H1 (cell line): ENCODE results near the gene MIPOL1. TPM values are rescaled to one million over a fixed set of nuclear protein-coding genes. Genes with fewer than 3 reads are reported as not detected.

ENCODE experiments used
- ATF2 ChIP-seq: IDR thresholded peaks from 2 replicates; pipeline ENCODE4 v1.6.1; 2012; ENCODE audit warnings: low read length, inconsistent platforms
- BACH1 ChIP-seq: IDR thresholded peaks from 2 replicates; pipeline ENCODE4 v1.6.1; 2012; ENCODE audit warnings: low read length, improper control_type of control experiment
- CHD7 ChIP-seq: fragments of 300-600 bp; sonication (generic); IDR thresholded peaks from 2 replicates; pipeline ENCODE4 v1.7.1; 2012; ENCODE audit warnings: low read length, moderate library complexity, mild to moderate bottlenecking, inconsistent platforms; ENCODE audit not compliant: insufficient replicate concordance
- CTCF ChIP-seq, 3 experiments: IDR thresholded peaks; 1 replicate in 2 of 3; 2 replicates in 1 of 3; pipeline versions ENCODE4 v1.5.1 to v1.6.1; 2011; ENCODE audit warnings: low read length in 3 of 3, mild to moderate bottlenecking in 3 of 3, inconsistent platforms in 2 of 3, low read depth in 1 of 3, moderate library complexity in 1 of 3; ENCODE audit not compliant: insufficient read depth in 1 of 3; ENCODE audit errors: control extremely low read depth in 1 of 3
- SUZ12 ChIP-seq: fragments of 200-600 bp; sonication (generic); IDR thresholded peaks from 2 replicates; pipeline ENCODE4 v1.6.1; 2012; ENCODE audit warnings: mild to moderate bottlenecking, inconsistent platforms, low read length, moderate library complexity, mixed read lengths
- TAF1 ChIP-seq: IDR thresholded peaks from 2 replicates; pipeline ENCODE4 v1.6.1; 2011; ENCODE audit warnings: mild to moderate bottlenecking, low read depth, low read length
- polyA plus RNA-seq, 7 experiments: library from polyadenylated mRNA; depleted of rRNA in 3 of 7; stranded (reverse) in 5 of 7; unstranded in 2 of 7; fragments of >200 nt in 5 of 7; fragments of 200-250 nt in 2 of 7; gene quantifications; 1 replicate in 5 of 7; 2 replicates in 1 of 7; 4 replicates in 1 of 7; pipeline versions ENCODE4 v1.2.1 to v1.2.3, GENCODE V29; 2011 to 2013; ENCODE audit warnings: missing spikeins in 2 of 7, mixed read lengths in 2 of 7
- total RNA-seq: library from RNA; stranded (reverse); fragmentation: NEBNext Ultra II Directional; extraction: Animal tissue kit (Norgen Biotek cat#: 25700); gene quantifications from 2 replicates; pipeline ENCODE4 v1.2.1, GENCODE V29; 2021

MIPOL1 gene
- total and polyA plus RNA-seq, 2 of the 8 experiments (the other 6 are each of a cell fraction or from before 2014, with no cell fraction given), result 2.8 to 23.9 TPM

DNA sequence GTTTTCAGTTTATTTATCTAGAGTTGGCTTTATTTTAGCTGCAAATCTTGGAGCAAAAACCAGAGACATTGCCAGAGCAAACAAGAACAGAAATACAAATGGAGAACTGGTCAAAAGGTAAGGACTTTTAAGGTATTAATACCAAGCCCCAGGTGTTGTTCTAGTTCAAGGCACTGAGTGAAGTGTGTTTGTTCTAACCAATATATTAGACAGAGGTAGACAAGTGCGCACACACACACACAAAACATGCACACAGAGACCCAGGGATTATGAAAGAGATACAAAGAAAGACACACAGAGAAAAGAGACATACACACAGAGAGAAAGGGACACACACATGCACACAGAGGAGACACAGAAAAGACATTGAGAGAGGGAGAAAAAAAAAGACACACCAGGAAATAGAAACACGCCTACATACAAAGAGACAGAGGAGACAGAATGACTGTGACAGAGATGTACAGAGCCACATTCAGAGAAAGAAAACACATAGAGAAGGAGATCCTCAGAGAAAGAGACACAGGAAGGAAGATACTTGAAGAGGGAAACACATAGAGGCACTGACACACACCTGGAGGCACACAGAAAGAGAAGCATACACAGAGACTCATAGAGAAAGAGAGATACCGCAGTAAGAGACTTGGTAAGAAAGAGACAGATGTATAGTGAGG lies 50.2 kb downstream of the MIPOL1 start (continued):
- TF ChIP-seq CHD7, result no peak
- no peak for TF ChIP-seq CTCF (IDR thresholded peaks at IDR 0.05; ENCODE audit: control extremely low read depth in 1 of 3, insufficient read depth in 1 of 3, low read depth in 1 of 3, low read length in 3 of 3)
- TF ChIP-seq ATF2, result no peak
- TF ChIP-seq SUZ12, result no peak
- no peak for TF ChIP-seq BACH1
- no peak for TF ChIP-seq TAF1
